Jurkat, Clone E6-1 (cell line): ENCODE measurements around the gene BLOC1S5. TPM values are rescaled to one million over a fixed set of nuclear protein-coding genes. Genes with fewer than 3 reads are reported as not detected.

Experiments used
- DNase-seq: peaks from one replicate; pipeline ENCODE4 v3.0.0-alpha.2; 2011; ENCODE audit warnings: low read depth, low spot score
- H3K4me3 ChIP-seq: 2 replicates; pipeline ENCODE4 v1.5.1; 2011; ENCODE audit warnings: mild to moderate bottlenecking, low read length, control low read depth, moderate library complexity
- polyA plus RNA-seq: library from polyadenylated mRNA; unstranded; fragments of >200 nt; gene quantifications from one replicate; pipeline ENCODE4 v1.2.1, GENCODE V29; 2012; ENCODE audit warnings: missing spikeins; ENCODE audit not compliant: insufficient read length, insufficient read depth

Gene BLOC1S5, protein sequence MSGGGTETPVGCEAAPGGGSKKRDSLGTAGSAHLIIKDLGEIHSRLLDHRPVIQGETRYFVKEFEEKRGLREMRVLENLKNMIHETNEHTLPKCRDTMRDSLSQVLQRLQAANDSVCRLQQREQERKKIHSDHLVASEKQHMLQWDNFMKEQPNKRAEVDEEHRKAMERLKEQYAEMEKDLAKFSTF
- polyA plus RNA-seq = 21.4 TPM

- DNase-seq = peak; percentile 97
- peak within 1 kb of the TSS; percentile 93 for H3K4me3 ChIP-seq
These were observed at the start of gene BLOC1S5 for GRCh38 chr6:8063761-8064637. TSS of gene BLOC1S5 (minus strand) at chr6:8064389. CDS start at chr6:8064376, 13 bp downstream.

DNA sequence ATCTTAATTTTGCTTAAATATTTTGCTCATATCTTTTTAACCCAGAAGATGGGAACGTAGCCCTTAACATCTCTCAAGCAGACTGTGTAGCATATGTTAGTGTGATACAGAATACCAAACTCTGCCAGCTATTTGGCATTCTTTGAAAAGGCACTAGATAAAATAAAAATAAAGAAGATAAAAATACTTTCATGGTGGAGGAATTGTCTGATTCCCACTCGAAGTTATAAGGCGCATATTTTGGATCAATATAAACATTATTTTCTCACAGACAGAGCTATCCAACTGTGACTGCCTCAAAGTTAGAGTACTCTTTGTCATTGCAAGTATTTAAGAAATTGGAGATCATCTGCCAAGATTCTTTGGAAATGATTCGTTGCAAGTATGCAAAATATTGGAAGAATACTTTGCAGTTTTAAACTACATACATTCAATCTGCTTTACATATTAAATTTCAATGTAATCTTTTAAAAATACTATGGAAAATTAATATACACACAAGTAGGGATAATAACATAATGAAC lies 49.0 kb upstream of the BLOC1S5 start:
- no peak for DNase-seq
- no peak overlapping the region for H3K4me3 ChIP-seq

DNA sequence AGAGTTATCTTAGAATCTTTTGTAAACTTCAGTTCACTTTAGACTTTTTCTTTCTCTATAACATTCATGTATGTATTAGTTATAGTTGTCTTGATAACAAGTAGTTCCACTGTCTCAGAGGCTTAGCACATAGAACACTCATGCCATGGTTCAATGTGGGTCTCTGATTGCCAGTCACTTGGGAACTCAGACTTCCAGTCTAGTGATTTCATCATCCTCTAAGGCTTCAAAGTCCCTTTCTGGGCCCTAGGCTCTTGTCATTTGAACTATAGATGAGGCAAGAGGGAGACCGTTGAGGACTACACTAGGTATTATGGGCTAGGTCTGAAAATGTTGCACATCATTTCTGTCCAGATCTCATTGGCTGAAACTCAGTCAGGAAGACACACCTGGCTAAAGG lies 46.5 kb upstream of the BLOC1S5 start:
- H3K4me3 ChIP-seq = no peak overlapping the region
- DNase-seq = no peak

- no peak for DNase-seq
- H3K4me3 ChIP-seq = no peak overlapping the region
These were observed 46.0 kb upstream of the BLOC1S5 start for GRCh38 chr6:8110117-8110721.

DNA sequence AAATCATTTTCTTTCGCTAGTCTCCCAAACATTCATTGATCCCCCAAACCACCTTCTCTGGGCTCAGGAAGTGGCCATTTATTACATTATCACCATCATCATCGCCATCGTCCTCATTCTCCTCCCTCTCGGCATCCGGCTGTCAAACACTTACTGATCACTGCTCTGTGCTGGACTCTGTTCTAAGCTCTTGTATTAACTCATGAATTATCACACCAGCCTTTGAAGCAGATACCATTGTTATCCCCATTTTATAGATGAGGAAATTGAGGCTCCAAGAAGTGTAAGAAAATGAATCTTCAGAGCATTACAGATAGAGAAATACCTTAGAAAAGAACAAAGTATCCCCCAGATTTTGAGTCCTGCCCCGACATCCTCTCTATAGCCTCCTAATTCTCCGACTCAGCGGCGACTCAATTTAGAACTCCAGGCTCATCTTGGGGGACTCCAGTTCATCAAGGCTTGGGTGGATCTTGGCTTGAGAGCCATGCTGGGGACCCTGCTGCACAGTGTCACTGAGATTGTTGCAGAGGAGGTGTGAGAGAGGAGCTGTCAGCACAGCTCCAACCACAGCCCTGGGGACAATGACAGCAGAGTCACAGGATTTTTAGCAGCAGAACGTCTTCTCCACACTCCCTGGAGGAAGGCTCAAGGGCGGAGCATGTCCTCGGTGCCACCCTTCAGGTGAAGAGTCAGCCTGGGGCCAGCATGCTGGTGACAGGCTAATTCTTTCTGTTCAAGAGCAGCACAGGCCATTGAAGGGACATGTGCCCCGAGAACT lies 44.8 kb upstream of the BLOC1S5 start:
- no peak for DNase-seq

GRCh38 chr6:8108031-8108660 lies 44.0 kb upstream of the BLOC1S5 start:
- H3K4me3 ChIP-seq = no peak overlapping the region
- DNase-seq = no peak

More for the DNA sequence above, 44.8 kb upstream of the BLOC1S5 start:
- H3K4me3 ChIP-seq = no peak overlapping the region

- H3K4me3 ChIP-seq = no peak overlapping the region
- no peak for DNase-seq
These were observed 41.6 kb upstream of the BLOC1S5 start for GRCh38 chr6:8105791-8106190.

DNA sequence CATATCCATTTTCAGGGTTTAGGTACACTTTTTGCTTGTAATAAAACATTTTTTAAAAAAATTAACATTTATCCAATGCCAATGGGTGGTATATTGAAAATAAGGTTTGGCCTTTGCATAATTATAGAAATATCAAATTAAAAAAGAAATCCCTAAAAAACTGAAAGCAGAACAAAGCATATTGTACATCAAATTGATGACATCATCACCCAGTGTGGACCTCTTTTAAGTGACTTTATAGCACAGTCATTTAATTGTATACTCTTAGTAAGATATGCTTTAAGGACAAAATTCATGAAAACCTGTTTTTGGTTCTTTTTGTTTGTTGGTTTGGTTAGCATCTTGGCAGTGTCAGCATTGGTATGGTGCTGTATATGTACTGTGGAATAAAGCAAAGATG lies 39.5 kb upstream of the BLOC1S5 start:
- DNase-seq = no peak
- no peak overlapping the region for H3K4me3 ChIP-seq

GRCh38 chr6:8102122-8102958 lies 38.2 kb upstream of the BLOC1S5 start, which contains the start of gene EEF1E1:
TSS of gene EEF1E1 (minus strand) at chr6:8102548. CDS start at chr6:8102521, 27 bp downstream.
- H3K4me3 ChIP-seq = peak within 1 kb of the TSS; percentile 95
- peak; percentile 92 for DNase-seq

DNA sequence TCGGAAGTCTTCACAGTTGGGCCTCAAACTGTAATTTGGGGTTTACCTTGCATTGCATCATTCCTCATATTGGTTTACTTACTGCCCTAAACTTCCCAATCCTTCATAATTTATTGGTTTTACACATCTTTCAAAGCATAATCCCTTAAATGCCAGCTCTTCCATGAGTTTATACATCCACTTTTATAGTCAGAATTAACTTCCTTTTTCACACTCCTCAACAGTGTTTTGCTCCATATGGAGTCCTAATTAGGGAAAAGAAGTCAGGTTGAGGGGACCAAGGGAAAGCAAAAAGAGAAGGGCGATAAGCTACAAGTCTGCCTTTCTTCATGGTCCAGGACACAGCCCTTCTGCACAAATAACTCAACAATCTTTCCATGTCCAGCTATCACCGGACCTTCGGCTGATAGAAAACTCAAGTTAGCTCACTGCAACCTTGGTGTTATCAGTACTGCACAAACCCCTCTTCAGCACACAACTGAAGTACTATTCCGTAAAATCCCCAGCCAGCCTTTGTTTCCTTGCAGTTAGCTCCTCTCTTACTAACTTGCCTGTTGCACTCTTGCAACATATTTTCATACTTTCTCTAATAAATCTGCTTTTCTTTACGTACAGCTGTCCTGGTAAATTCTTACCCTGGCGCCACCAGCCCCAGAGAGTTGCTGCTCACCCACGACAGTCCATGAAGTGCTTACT lies 36.1 kb upstream of the BLOC1S5 start:
- DNase-seq = no peak
- H3K4me3 ChIP-seq = no peak overlapping the region

GRCh38 chr6:8090650-8091049 lies 26.5 kb upstream of the BLOC1S5 start:
- no peak for DNase-seq
- H3K4me3 ChIP-seq = no peak overlapping the region

DNA sequence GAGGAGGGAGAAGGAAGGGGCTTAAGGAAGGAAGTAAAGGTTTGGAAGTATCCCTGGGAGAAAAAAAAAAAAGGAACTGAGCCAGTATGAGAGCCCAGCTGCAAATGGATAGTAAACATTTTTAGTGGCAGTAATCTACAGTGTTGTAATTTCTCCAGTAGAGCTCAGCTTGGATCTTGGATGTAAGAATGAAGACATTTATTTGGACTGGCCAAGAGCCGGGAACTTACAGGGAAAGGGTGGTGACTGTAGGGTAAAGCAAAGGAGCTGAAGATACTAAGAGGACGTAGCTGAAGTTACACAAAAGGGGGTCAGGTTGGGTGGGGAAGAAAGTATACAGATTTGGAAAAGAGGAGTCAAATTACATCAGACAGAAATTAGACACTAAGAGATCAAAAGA lies 24.7 kb upstream of the BLOC1S5 start:
- H3K4me3 ChIP-seq = no peak overlapping the region
- DNase-seq = no peak

DNA sequence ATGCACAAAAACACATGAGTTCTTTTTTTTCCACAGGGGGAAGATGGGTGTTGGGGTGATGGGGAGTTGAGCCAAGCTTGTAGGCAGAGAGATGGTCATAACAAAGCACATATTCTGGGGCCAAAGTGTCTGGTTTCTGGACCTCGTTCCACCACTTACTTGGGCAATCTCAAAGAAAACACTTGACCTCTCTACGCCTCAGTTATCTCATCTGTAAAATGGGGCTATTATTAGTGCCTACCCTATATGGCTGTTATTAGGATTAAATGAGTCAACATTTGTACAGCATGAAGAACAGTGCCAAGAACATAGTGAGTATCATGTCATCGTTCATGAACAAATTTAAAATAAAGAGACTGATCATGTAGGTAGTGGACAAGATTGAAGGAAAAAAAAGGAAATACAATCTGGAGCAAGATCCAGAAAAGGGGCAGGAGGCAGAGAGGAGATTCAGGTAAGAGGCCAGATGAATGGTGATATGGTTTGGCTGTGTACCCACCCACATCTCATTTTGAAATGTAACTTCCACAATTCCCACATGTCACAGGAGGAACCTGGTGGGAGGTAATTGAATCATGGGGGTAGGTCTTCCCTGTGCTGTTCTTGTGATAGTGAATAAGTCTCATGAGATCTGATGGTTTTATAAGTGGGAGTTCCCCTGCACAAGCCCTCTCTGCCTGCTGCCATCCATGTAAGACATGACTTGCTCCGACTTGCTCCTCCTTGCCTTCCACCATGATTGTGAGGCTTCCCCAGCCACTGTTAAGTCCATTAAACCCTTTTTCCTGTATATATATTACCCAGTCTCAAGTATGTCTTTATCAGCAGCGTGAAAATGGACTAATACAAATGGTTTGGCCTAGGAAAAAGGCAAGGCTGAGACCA lies 23.9 kb upstream of the BLOC1S5 start:
- no peak for DNase-seq
- no peak overlapping the region for H3K4me3 ChIP-seq

DNA sequence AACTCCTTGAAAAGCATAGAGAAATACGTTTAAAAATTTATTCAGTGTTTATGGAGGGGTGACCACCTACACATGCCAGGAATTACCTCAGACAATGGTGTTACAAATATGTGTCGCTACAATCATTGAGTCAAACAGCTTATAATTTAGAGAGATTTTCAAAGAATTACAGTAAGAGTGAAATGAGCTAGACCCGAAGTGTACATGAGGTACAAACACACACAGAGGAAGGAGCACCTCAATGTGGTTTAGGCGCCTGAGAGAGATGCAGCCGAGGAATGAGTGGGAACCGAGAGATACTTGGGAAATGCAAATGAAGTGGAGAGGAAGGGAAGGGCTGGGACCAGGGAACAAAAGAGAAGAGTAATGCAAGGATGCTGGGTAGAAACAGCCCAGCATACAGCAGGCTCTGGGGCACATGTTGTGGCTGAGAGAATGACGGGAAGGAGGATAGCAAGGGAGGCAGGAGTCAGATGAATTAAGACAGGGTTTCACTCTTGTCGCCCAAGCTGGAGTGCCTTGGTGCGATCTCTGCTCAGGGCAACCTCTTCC lies 22.6 kb upstream of the BLOC1S5 start:
- DNase-seq = no peak
- H3K4me3 ChIP-seq = no peak overlapping the region

GRCh38 chr6:8085053-8085511 lies 20.9 kb upstream of the BLOC1S5 start:
- H3K4me3 ChIP-seq = no peak overlapping the region
- DNase-seq = no peak

DNA sequence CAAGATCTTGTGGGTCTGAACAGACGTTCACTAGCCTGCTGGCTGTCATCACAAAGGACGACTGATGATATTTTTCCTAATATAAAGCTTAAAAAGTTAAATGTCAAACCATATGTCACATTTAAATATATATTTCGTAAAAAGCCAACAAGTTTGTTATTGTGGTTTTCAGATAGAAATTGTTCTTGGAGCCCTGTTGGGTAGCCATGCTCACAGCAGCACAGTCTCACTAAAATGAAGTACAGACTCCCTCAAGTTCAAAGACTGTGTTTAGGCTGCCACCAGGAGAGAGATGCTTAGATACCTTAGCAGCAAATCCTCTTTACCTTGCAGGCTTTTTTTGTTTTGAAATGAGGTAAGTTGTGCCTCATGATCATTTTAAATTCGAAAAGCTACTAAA lies 20.4 kb upstream of the BLOC1S5 start:
- no peak for DNase-seq

More for the DNA sequence above, 20.4 kb upstream of the BLOC1S5 start:
- no peak overlapping the region for H3K4me3 ChIP-seq
